Right lobe of liver (tissue), 4 donors: ENCODE measurements around the gene FCHO1.

Experiments
- CTCF ChIP-seq, 4 donors: fragments of 200-600 bp in 3 of 4; fragments of 450-650 bp in 1 of 4; IDR thresholded peaks; one replicate each; pipeline versions ENCODE4 v1.5.1 to v1.8.0; 2016 to 2022; ENCODE audit warnings: antibody characterized with exemption in 4 of 4, mild to moderate bottlenecking in 2 of 4
- POLR2A ChIP-seq: fragments of 450-650 bp; IDR thresholded peaks from one replicate; pipeline ENCODE4 v1.6.1; 2017; ENCODE audit warnings: antibody characterized with exemption, mild to moderate bottlenecking
- donor health status: DM: no; HTN: no; CAD: no.
- donor health status: DM: no; HTN: no; CAD: no.
- donor health status: DM: no; HTN: yes; CAD: no.

GRCh38 chr19:17747205-17748098 is 3.8 kb upstream of the FCHO1 start:
- no peak for TF ChIP-seq CTCF (IDR thresholded peaks at IDR 0.05)
- TF ChIP-seq POLR2A: no peak
